Stimulated activated CD4-positive, alpha-beta T cell treated with anti-CD3 and anti-CD28 coated beads, TNF-alpha, amount 100 ng/mL, for 4 hours (primary cell): ENCODE measurements around the gene REEP6.
"Not testable (repeated sequence)": the region's sequence is repeated elsewhere in the genome, so short reads cannot be mapped to it uniquely, and the experiment has no call there.

Experiments
- DNase-seq, 3 experiments: peaks; one replicate each; pipeline ENCODE4 v3.0.0-alpha.2; 2020; ENCODE audit warnings: low read depth in 3 of 3

REEP6 gene

DNA sequence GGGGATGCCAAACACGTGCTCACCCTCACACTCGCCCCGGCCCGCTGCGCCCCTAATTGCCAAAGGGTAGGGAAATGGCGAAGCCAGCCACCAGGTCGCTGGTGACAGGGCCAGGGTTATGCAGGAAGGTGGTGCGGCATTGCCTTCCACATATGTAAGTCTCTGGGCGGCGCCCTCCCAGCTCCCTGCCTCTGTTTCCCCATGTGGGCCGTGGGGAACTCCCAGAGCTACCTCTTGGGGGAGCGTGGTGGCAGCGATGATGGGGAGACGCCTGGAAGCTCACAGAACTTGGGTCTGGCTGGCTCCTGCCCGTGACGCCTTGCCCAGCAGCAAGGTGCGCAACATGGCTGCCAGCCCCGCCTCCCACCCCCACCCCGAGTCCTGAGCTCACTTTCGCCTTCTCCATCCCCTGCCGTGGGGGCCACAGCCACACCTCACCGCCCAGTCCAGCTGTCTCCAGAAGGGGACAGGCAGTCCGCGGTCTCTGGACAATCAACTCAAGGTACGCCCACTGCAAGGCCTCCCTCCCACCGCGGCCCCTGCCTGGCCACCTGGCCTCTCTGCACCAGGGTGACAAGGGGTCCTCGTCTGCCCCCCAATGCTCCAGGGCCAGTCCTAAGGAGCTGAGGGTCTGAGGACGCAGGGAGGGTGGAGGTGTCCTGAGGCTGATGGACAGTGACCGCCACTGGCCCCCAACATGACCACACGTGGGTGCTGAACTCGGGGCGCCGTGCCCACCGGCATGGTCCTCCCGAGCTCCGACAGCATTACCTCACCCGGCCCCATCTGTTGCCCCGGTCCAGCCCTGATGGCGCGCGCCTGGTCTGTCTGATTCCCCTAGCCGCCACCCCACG, 18.5 kb upstream of the REEP6 start:
- no peak for DNase-seq

DNA sequence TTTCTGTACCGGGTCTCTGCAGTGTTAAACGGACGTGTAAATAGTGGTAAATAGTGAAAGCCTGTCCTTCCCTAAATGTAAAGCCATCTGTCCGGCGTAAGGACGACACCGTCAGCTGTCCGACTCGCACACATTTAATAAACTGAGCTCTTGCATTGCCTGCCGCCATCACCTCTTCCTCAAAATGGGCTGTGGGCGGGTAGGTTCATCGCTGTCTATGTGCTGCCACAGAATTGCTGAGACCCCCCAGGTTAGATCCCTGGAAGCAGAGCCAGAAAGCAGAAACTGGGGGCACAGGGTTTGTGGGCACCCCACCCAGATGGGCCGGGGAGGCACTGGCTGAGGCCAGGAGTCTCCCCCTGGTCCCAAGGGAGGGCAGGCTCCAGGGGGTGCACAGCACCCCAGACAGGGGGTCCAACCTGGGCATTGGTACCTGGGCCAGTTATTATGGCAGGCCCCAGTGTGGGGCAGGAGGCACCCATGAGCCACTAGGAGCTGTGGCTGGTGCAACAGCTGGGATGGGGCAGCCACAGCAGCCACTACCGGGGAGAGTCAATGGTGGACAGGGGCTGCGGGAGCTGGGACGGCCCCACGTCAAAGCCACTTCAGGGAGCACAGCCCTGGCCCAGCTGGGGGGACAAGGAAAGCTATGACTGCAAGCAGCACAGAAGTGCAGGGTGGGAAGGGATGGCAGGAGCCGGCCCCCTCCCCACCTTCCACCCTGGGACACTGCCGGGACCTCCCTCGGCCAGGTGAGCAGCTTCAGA, 17.7 kb upstream of the REEP6 start:
- DNase-seq, result no peak

DNA sequence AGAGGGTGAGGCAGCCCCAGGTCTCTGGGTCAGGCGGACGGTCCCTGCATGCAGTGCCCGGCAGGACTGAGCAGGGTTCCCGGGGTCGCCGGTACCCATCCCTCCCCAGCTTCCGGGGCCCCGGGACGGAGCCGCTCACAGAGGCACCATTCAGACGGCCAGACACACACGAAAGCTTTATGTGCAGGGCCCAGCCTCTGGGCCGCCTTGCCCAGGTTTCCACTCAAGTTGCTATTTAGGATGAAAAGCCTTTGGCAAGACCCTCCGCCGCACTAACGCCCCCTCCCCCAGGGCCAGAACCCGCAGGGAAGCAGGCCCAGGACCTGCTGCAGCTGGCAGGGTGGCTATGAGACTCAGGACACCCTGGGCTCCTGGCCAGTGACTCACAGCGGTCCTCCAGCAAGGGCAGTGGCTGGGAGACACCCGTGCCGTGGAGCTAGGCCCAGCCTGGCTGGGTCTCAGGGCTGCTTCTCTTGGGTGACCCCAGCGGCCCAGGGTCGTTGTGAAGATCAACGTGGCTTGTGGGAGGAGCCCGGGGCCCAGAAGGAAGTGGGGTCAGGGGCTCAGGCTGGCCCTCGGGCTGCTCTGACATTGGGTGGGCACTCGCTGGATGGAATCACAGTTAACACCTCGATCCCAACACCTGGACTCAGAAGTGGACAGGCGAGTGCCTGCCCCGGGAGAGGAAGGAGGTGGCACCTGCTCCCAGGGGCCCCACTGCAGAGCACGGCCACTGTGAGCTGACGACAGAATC, 16.8 kb upstream of the REEP6 start:
- DNase-seq, result no peak

DNA sequence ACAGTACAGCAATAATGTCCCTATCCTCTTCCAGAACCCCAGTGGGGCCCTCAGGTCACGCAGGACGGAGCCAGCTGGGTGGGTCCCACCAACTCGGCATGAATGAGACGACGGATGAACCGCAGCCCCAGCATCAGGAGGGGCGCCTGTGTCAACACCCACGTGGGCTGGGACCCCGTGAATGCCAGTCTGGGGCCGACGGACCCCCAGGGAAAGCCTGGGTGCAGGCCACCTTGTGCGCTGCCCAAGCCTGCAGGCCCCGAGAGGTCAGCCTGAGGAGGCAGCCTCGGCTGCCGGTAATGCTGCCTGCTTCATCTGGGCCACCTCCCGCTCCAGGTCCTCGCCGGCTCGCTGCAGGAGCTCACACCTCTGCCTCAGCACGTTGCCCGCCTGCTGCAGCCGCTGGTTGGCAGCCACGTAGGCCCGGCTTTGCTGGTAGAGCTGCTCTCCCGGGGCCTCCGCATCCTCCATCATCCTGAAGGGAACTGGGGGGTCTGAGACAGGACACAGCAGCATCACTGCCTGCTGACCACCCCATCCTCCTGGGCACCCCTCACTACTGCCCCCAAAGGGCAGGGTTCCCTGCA, 16.1 kb upstream of the REEP6 start:
- DNase-seq, result no peak

DNA sequence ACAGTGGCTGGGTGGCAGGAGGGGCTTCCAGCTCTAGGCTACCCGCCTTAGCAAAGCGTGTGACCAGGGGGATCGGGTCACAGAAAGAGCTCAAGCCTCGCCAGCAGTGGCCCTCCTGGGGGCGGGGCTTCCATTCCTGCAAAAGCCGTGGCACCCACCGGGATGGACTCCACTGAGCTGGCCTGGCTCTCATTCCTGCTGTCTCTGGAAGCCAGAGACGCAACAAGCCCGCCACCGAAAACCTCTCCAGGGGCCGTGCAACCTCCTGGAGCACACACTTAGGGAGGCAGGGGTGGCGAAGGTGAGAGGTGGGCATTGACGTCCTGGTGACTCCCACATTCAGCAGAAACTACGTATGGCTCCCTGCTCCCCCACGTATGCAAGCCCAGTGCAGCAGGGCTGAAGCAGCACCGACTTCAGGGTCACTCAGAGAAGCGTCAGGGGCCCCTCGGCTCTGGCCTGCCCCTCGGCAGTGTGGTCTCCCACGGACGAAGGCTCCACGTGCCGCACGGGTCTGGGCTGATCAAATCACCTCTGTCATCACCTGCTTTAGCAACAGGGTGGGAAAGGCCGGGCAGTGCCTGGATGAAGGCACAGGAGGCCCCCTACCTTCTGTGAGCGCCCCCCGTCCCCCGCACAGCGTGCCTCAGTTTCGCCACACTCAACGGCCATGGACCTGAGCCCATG, 15.1 kb upstream of the REEP6 start:
- DNase-seq, result no peak

DNA sequence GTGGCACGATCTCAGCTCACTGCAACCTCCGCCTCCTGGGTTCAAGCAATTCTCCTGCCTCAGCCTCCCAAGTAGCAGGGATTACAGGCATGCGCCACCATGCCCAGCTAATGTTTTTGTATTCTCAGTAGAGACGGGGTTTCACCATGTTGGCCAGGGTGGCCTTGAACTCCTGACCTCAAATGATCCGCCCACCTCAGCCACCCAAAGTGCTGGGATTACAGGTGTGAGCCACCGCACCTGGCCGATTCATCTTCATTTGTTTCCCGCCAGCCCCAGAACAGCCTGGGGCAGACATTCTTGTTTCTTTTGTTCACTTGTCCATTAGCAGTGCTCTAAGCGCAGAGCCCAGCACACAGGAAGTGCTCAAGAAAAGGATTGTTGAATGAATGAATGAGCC, 13.9 kb upstream of the REEP6 start:
- DNase-seq, result not testable (repeated sequence)

DNA sequence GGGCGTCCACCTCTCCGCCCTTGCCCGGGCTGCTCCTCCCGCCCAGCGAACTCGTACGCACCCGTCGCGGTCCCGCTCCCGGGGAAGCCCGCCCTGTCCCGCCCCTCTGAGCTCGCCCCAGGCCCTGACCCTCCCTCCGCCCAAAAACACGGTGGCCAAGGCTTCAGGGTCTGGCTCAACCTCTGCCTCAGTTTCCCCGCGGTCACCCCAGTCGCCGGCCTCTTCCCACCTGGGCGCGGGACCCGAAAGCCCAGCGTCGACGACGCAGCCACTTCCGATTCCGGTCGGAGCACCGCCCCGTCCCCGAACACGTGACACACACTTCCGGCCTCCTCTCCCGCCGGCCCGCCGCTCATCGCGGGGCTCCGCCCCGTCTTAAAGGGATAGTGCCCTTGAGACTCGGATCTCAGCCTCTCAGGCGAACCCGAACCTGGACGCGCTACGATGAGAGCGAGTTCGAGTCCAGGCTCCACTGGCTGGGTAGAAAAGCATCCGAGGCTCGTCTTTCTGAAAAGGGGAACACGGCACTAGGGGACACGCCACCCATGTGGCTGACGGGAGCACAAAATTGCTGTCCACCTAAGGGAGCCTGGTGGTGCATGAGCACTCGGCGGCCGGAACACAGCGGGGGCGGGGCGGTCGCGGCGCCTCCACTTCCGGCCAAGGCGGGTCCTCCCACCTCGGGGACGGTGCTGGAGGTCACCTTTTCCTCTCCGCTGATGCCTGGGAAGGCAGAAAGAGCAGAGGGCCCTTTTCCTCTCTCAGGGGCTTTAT, 11.9 kb upstream of the REEP6 start, which contains the start of gene C19orf25:
C19orf25 (minus strand) TSS at position 282 of the 774 bp plus-strand sequence. CDS start 312 bp downstream, outside the sequence.
- peak; percentile 85 to 86 (median 86) for DNase-seq

DNA sequence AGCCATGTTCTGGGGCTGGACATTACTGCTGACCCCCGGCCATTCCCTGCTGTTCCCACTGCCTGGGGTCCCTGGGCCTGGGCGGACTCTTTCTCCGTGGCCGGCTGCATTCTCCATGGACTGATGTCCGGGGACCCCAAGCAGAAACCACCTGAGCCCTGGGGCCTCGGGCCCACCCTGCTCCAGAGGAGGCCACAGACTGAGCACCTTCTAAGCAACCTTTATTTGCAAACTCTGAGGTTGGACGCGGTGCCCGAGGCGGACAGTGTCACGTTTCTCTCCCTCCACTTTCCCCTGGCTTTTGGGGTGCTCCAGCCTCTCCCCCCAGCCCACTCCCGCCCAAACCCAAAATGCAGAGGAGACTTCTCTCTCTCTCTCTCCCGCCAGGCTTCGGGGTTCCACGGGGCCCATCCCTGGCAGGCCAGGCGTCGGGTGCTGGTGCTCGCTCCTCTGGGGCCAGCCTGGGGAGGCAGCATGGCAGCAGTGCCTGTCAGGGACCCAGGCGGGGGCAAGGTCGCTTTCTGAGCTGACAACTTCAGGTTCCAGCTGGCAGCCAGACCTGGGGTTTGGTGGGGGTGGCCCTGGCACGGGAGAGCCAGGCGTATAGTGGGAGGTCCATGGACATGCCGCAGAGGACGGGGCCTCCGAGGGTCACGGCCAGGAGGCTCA, 9.6 kb upstream of the REEP6 start:
- no peak for DNase-seq

DNA sequence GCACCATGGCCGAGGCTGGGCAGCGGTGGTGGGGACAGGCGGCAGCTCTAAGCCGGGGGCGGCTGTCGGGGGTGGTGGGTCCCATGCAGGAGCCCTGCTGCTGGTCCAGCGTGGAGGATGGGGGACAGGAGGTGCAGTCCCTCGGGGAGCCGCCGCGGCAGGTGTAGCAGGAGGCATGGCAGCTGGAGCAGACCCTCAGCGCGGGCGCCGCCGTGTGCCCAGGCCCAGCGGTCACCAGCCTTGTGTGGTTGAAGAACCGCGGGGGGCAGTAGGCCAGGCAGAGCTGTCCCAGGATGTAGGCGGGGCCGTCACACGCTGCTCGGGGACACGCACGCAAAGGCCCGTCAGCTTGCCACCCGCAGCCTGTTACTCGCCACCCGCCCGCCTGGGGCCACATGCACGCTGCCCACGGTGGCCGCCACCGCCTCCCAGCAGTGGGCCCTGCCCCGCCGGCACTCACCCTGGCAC, 9.1 kb upstream of the REEP6 start:
- DNase-seq, result no peak

DNA sequence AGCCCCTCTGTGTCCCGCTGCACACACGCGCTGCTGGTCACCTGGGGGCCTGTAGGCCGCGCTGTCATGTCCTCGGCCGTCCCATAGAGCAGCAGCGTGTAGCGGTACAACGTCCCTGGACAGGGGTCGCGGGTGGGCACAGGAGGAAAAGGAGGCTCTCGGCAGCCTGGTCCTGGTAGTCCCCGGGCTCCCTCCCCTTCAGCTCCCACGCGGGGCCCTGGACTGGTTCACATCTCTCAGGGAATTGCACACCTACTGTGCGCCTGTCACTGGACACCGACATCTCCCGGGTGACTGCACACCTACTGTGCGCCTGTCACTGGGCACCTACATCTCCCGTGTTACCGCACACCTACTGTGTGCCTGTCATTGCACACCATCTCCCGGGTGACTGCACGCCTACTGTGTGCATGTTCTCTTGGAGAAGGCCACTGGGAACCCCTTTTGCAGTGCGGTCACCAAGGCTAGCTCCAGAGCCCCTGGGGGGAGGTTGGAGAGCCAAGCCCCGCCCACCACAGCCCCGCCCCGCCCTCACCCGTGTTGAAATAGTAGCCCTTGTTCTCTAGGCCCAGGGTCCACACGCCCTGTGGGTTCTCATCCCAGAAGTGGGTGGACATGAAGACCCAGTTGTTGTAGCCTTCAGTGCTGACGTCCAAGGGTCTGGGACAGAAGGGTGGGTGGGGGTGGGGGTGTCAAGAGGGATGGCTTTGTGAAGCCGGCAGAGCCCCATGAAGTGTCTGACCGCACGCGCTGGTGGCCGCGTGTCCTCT, 8.4 kb upstream of the REEP6 start:
- DNase-seq, result no peak

DNA sequence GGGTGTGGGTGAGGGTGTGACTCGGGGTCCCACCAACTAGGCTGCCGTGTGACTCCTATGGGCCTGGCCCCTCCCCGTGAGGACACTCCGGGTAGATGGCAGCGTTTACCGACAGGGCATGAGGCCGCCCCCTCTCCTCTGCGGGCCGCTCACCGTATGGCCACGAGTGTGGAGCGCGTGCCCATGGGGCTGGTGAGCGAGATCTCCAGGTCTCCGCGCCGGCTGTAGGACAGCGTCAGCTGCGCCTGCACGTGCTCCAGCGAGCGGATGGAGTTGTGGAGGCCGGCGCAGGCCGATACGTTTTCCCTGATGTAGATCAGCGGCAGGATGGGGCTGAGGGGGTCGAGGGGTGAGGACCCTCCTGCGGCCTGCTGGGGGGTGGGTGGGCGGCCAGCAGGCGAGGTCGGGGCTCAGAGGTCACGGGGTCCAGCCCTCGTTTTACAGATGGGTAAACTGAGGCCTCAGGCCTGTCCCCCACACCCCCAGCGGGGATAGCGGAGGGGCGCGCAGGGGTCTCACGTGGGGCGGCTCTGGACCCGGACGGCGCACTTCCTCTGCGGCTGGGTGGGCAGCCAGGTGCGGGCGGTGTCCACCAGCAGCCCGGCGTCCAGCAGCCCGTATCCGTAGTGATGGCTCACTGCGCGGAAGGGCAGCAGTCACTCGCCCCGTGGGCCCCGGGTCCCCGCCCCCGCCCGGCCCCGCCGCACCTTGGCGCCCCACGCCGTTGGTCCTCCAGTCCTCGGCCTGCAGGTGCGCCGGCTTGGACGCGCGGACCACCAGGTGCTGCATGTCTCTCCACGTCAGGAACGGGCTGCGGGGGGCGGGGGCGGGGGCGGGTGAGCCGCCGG, 7.6 kb upstream of the REEP6 start:
- no peak for DNase-seq

DNA sequence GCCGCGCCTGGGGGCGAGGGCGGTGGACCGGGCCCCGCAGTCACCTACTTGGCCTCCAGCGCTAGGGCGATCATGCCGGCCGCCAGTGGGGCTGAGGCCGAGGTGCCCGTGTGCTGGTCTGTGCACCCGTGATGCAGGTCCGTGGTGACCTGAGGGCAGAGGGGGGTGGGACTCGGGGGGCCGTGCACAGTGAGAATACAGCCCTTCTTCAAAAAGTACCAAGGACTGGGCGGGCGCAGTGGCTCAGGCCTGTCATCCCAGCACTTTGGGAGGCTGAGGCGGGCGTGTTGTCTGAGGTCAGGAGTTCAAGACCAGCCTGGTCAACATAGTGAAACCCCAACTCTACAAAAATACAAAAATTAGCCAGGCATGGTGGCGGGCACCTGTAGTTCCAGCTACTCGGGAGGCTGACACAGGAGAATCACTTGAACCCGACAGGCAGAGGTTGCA, 7.0 kb upstream of the REEP6 start:
- no peak for DNase-seq

DNA sequence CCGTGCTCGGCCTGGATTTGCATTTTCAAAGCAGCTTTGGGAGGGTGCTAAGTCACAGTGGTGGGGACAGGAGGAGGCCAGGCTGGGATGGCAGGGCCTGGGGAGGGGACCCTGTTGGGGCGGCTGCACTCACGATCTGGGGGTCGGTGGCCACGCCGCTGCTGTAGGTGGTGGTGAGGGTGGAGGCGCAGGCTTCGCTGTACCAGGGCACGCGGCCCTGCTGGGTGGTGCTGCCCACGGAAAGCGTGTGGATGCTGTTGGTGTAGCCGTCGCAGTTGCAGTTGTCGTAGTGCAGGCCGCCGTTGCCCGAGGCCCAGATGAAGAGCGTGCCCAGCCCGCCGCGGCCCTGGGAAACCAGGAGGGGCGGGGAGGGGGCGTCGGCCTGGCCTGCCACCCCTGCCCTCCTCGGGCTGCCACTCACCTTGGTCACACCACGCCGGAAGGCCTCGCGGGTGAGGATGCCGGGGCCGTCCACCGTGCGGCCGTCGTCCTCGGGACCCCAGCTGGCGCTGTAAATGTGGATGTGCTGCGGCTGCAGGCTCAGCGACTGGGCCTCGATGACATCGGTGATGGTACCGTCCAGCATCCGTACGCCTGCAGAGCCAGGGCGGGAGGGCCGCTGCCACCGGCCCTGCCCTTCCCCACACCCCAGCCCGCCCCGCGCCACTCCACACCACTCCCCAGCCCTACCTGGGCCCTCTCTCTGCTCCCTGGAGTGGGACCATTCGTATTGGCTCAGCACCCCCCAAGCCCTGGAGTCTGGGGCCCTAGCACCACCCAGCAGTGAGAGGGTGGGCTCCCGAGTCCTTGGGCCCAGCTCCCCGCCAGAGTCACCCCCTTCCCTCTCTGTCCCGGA, 4.0 kb upstream of the REEP6 start:
- no peak for DNase-seq

DNA sequence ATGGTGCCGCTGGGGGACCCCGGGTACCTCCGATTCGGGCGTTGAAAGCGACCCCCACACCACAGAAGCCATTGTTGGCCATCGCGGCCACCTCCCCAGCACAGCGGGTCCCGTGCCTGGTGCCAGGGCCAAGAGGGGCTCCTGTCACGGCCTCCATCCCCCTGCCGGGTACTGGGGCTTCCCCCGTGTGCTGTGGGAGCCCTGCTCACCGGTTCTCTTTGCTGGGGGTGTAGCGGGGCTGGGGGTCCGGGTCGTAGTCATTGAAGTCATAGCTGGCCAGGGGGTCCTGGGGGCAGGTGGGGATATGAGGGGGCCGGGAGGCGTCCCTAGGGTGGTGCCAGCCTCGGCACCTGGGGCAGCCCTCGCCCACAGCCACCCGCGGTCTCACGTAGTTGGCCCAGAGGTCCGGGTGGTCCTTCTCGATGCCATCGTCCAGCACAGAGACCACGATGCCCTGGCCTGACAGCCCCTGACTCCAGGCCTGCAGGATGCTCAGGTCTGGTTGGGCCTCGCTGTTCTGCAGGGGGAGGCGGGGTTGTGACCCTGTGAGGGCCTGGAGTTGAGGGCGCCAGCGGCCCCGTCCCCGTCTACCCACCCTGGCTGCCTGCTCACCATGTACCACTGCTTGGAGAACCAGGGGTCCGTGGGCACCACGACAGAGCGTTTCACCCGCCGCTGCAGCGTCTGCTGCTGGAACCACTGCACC, 3.3 kb upstream of the REEP6 start:
- DNase-seq, result no peak

DNA sequence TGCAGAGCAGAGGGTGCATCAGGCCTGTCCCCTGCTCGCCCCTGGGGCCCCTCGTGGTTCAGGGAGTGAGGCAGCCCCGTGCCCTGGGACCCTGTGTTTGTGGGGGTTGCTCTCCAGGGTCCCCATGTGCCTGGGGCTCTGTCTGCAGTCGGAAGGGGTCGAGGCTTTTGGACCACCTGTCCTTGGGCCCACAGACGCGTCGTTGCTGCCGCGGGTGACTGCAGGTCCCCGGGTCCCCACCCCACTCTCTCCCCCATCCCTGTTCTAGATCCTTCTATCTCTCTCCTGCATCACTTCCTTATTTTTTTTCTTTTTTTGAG, 2.7 kb upstream of the REEP6 start:
- DNase-seq, result no peak

DNA sequence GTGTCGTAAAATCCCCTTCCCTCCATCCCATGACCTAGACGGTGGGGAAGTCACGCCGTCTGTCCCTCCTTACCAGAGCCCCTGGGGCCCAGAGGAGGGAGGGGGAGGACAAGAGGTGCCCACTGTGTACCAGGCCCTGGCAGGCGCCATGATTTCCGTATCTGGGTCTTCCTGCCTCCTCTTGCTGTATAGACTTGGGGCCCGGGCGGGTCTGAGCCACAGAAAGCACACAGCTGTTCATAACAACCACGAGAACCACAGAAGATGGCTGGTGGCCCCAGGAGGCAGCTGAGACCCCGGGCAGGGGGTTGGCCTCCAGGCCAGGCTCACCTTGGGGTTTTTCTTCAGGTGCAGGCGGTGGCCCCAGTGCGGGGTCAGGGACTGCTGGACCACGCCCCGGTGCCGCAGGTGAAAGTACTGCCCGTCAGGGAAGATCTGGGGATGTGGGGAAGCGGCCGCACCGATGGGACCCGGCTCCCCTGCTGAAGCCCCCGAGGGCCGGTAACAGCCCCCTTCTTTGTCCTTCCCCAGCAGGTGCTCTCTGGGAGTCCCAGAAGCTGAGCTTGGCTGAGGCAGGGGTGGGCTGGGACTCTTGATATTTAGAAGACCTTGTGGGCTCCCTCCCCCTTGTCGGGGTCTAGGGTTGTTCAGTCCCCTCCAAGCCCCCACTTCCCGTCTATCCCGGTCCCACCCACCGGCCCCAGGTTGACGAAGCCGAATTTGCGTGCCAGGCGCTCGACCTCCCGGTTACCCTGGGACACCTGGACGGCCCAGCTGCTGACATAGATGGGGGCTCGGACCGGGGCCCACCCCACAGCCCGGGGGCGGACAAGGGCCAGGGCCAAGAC, 1.3 kb upstream of the REEP6 start:
- DNase-seq, result no peak
